AG04450 (cell line): ENCODE data around the gene IFNG. TPM values are rescaled to one million over a fixed set of nuclear protein-coding genes. Genes with fewer than 3 reads are reported as not detected.

ENCODE experiments used
- CTCF ChIA-PET: fragments of 300-600, 350-600 bp; formaldehyde crosslinking; extraction: SDS; loops from one replicate; lab custom pipeline; 2022; ENCODE audit warnings: antibody characterized with exemption, inconsistent platforms; lab: Charles Lee
- POLR2A ChIA-PET: fragments of 350-600 bp; formaldehyde crosslinking; extraction: SDS; loops from one replicate; lab custom pipeline; 2021; ENCODE audit warnings: antibody characterized with exemption, inconsistent platforms; lab: Yijun Ruan, JAX
- DNase-seq: peaks from one replicate; pipeline ENCODE4 v3.0.0-alpha.2; 2011; ENCODE audit warnings: low read depth, low spot score
- H3K27ac ChIP-seq: one replicate; pipeline ENCODE4 v1.5.1; 2012; ENCODE audit warnings: low read depth, low read length, control low read depth
- H3K27me3 ChIP-seq: one replicate; pipeline ENCODE4 v1.6.0; 2012; ENCODE audit warnings: low read length; ENCODE audit not compliant: control insufficient read depth, insufficient read depth
- H3K4me3 ChIP-seq: 2 replicates; pipeline ENCODE4 v1.5.1; 2011; ENCODE audit warnings: mild to moderate bottlenecking, low read depth, low read length, control low read depth
- H3K9me3 ChIP-seq: 2 replicates; pipeline ENCODE4 v1.5.1; 2012; ENCODE audit warnings: low read length; ENCODE audit not compliant: control insufficient read depth, insufficient read depth
- CTCF ChIP-seq: IDR thresholded peaks from 2 replicates; pipeline ENCODE4 v1.5.1; 2011; ENCODE audit warnings: low read depth, low read length, control low read depth, inconsistent platforms
- polyA plus RNA-seq: library from polyadenylated mRNA; depleted of rRNA; stranded (reverse); fragments of >200 nt; gene quantifications from 2 replicates; pipeline ENCODE4 v1.2.3, GENCODE V29; 2011

Gene IFNG
- polyA plus RNA-seq, 1 experiment: not detected

GRCh38 chr12:68169213-68169889 lies 9.8 kb upstream of the IFNG start:
- ChIA-PET CTCF (interaction anchor here (0.9 kb wide), 1 partner anchor 11 kb away, joined by 3 read pairs; no protein-coding TSS in a partner anchor), POLR2A (no interaction called here)
- Histone ChIP-seq H3K4me3 (no peak overlapping the region), H3K9me3 (no peaks in the 10 kb centered on the region), H3K27ac (no peak overlapping the region), H3K27me3 (no peaks in the 10 kb centered on the region)
- TF ChIP-seq CTCF: no peak
- DNase-seq: no peak

- TF ChIP-seq CTCF: no peak
- DNase-seq: no peak
- Histone ChIP-seq H3K4me3 (no peak overlapping the region), H3K9me3 (no peaks in the 10 kb centered on the region), H3K27ac (no peak overlapping the region), H3K27me3 (no peaks in the 10 kb centered on the region)
- ChIA-PET POLR2A (no interaction called here), CTCF (no interaction called here)
Observed at GRCh38 chr12:68166317-68166831, 6.8 kb upstream of the IFNG start.

GRCh38 chr12:68163560-68164081 lies 4.1 kb upstream of the IFNG start:
- Histone ChIP-seq H3K27ac (no peak overlapping the region), H3K9me3 (no peaks in the 10 kb centered on the region), H3K4me3 (no peak overlapping the region), H3K27me3 (no peaks in the 10 kb centered on the region)
- no peak for TF ChIP-seq CTCF
- DNase-seq: no peak
- ChIA-PET POLR2A (no interaction called here), CTCF (no interaction called here)

GRCh38 chr12:68162374-68162773 lies 2.8 kb upstream of the IFNG start:
- Histone ChIP-seq H3K27ac (no peak overlapping the region), H3K9me3 (no peaks in the 10 kb centered on the region), H3K4me3 (no peak overlapping the region), H3K27me3 (no peaks in the 10 kb centered on the region)
- CTCF ChIA-PET: no interaction called here
- POLR2A ChIA-PET: no interaction called here
- no peak for TF ChIP-seq CTCF
- no peak for DNase-seq

- ChIA-PET POLR2A (no interaction called here), CTCF (interaction anchor here (0.6 to 2.7 kb wide), 13 partner anchors 9 to 802 kb away, joined by 3 to 16 read pairs (median 4); no protein-coding TSS in a partner anchor)
- Histone ChIP-seq H3K4me3 (no peak overlapping the region), H3K27me3 (no peaks in the 10 kb centered on the region), H3K9me3 (no peaks in the 10 kb centered on the region), H3K27ac (no peak overlapping the region)
- TF ChIP-seq CTCF: peak; percentile 31
- no peak for DNase-seq
Observed at GRCh38 chr12:68158432-68158831, 1.1 kb downstream of the IFNG start.
